ENCODE data around the gene HLA-DQB2. TPM values are rescaled to one million over a fixed set of nuclear protein-coding genes. Genes with fewer than 3 reads are reported as not detected.
"Not testable (repeated sequence)": the region's sequence is repeated elsewhere in the genome, so short reads cannot be mapped to it uniquely, and the experiment has no call there.

The HLA-DQB2 gene
- 1 to 10 TPM in 1 of 2 donors, under 1 TPM in 1; 0.40 to 4.4 TPM for total RNA-seq

DNA sequence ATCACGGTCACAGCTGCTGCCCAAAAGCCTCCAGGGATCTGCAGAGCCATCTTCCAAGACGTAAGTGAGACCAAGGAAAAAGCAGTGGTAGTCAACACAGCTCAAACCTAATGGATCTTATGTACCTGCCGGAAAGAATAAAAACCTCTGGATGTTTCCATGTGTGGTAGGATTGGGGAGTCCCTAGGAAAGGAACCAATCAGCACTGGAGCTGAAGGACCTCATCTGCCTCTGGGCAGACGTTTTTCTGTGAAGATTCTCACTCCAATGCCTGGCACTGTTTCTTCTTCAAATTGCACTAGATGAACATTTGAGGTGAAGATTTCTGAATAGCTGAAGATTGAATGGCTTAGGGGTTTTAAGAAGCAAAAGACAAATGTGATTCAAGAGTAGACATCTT, at the start of gene HLA-DQB2:
Gene HLA-DQB2 (minus strand): TSS at position 112 of the 400 bp plus-strand sequence. CDS start 62 bp downstream, at position 50.
- H3K4me1 ChIP-seq = no peaks in the 10 kb centered on the region
- H3K36me3 ChIP-seq = no peaks in the 10 kb centered on the region
- intact Hi-C loops (cut with DNase I) = no loop called here
- TF ChIP-seq, protein P1, sequence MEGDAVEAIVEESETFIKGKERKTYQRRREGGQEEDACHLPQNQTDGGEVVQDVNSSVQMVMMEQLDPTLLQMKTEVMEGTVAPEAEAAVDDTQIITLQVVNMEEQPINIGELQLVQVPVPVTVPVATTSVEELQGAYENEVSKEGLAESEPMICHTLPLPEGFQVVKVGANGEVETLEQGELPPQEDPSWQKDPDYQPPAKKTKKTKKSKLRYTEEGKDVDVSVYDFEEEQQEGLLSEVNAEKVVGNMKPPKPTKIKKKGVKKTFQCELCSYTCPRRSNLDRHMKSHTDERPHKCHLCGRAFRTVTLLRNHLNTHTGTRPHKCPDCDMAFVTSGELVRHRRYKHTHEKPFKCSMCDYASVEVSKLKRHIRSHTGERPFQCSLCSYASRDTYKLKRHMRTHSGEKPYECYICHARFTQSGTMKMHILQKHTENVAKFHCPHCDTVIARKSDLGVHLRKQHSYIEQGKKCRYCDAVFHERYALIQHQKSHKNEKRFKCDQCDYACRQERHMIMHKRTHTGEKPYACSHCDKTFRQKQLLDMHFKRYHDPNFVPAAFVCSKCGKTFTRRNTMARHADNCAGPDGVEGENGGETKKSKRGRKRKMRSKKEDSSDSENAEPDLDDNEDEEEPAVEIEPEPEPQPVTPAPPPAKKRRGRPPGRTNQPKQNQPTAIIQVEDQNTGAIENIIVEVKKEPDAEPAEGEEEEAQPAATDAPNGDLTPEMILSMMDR (IDR thresholded peaks at IDR 0.05) = no peak
- no peaks in the 10 kb centered on the region for H3K27me3 ChIP-seq
- H3K4me3 ChIP-seq = no peak within 1 kb of the TSS
- no peak within 1 kb of the TSS for H3K9ac ChIP-seq (ENCODE audit: low read depth in 2 of 2, low read length in 2 of 2)
- no peak for DNase-seq
- no peak within 1 kb of the TSS for H3K27ac ChIP-seq
- no peaks in the 10 kb centered on the region for H3K9me3 ChIP-seq

DNA sequence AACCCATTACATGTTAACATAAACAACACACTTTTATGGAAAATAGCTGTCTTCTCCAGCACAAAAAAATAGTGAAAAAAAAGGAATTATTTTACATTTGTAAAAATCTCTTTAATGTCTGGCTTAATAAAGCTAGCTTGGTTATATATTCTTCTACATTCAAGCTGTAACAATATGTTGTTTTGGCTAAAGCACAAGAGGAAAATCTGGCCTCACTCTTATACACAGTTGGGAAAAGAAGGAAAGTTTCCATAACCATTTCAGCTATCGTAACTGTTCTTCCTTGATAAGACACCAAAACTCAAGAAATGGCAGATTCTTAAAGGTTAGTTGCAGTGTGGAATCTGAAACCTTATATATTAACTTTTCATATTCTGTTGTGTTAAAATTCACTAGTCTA, 45.8 kb upstream of the HLA-DQB2 start:
- no peaks in the 10 kb centered on the region for H3K4me1 ChIP-seq
- no peak overlapping the region for H3K9ac ChIP-seq (ENCODE audit: low read depth in 2 of 2, low read length in 2 of 2)
- DNase-seq = no peak
- TF ChIP-seq, protein P1 (IDR thresholded peaks at IDR 0.05) = no peak
- no peaks in the 10 kb centered on the region for H3K27me3 ChIP-seq
- H3K4me3 ChIP-seq = no peak overlapping the region
- no peaks in the 10 kb centered on the region for H3K36me3 ChIP-seq
- H3K27ac ChIP-seq = no peak overlapping the region
- intact Hi-C loops (cut with DNase I) = no loop called here
- no peaks in the 10 kb centered on the region for H3K9me3 ChIP-seq

DNA sequence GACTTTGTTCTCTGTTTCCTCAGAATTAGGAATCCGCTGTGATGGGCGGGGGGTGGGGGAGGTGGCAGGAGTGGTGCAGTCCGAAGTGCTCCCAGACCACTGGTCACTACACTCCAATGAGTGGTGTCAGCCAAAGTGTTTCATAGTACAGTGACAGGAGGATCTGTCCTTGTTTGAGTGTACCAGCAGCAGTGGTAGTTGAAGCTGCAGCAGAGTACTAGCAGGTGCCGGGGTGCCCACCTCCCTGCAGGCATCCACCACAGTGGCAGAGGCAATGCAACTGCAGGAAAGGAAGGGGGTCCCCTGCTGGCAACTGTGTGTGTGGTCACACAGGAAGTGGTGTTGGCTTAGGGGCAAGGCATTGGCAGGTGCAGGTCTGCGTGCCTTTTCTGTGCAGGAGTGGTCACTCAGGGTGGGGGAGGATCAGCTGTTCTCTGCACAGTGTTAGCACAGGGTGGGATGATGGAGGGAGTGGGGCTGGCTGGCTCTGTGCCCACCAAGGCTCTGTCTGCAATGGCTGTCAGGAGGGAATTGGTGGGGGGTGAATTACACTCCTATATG, 43.8 kb upstream of the HLA-DQB2 start:
- intact Hi-C loops (cut with DNase I) = no loop called here

DNA sequence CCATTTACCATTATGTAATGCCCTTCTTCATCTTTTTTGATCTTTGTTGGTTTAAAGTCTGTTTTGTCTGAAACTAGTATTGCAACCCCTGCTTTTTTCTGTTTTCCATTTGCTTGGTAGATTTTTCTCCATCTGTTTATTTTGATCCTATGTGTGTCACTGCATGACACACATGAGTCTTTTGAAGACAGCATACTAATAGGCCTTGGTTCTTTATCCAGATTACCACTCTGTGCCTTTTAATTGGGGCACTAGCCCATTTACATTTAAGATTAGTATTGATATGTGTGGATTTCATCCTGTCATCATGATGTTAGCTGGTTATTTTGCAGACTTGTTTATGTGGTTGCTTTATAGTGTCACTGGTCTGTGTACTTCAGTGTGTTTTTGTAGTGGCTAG, 42.1 kb upstream of the HLA-DQB2 start:
- H3K27ac ChIP-seq; intact Hi-C loops (cut with DNase I); DNase-seq; H3K9me3 ChIP-seq; H3K4me3 ChIP-seq; H3K4me1 ChIP-seq; H3K36me3 ChIP-seq; H3K27me3 ChIP-seq; H3K9ac ChIP-seq (ENCODE audit: low read depth in 2 of 2, low read length in 2 of 2): not testable (repeated sequence)

More for the DNA sequence above, 43.8 kb upstream of the HLA-DQB2 start:
- Histone ChIP-seq H3K27ac (no peak overlapping the region), H3K9me3 (no peaks in the 10 kb centered on the region), H3K4me1 (no peaks in the 10 kb centered on the region), H3K27me3 (peaks cover 4% of the 10 kb centered on the region), H3K9ac (ENCODE audit: low read depth in 2 of 2, low read length in 2 of 2) (no peak overlapping the region), H3K36me3 (no peaks in the 10 kb centered on the region), H3K4me3 (no peak overlapping the region)
- DNase-seq = no peak
- TF ChIP-seq, protein P1 (IDR thresholded peaks at IDR 0.05) = no peak

DNA sequence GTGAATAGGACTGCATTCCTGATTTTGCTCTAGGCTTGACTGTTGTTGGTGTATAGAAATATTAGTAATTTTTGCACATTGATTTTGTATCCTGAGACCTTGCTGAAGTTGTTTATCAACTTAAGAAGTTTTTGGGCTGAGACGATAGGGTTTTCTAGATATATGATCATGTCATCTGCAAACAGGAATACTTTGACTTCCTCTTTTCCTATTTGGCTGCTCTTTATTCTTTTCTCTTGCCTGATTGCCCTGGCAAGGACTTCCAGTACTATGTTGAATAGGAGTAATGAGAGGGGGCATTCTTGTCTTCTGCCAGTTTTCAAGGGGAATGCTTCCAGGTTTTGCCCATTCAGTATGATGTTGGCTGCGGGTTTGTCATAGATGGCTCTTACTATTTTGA, 40.1 kb upstream of the HLA-DQB2 start:
- H3K9me3 ChIP-seq = no peaks in the 10 kb centered on the region
- H3K9ac ChIP-seq (ENCODE audit: low read depth in 2 of 2, low read length in 2 of 2) = no peak overlapping the region
- TF ChIP-seq, protein P1 (IDR thresholded peaks at IDR 0.05) = no peak
- no peak for DNase-seq
- no peaks in the 10 kb centered on the region for H3K36me3 ChIP-seq
- no peak overlapping the region for H3K4me3 ChIP-seq
- peaks cover 4% of the 10 kb centered on the region for H3K27me3 ChIP-seq
- no peaks in the 10 kb centered on the region for H3K4me1 ChIP-seq
- no peak overlapping the region for H3K27ac ChIP-seq
- intact Hi-C loops (cut with DNase I) = no loop called here

DNA sequence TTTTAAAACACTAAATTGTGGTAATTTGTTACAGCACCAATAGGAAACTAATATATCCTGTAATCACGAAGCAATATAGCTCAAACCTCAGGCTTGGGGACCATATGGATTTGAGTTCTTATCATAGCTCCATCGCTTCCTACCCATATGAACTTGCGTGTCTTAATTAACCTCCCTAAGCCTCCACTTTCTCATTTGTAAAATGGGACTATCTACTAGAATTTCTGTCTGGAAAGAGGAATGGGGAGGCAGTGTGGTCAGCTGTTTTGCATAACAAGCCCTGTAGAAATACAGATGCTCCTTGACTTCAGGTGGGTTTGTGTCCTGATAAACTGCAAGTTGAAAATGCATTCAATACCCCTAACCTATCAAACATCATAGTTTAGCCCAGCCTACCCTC, 36.4 kb upstream of the HLA-DQB2 start:
- intact Hi-C loops (cut with DNase I) = loop anchor here (10.0 kb wide), 1 partner anchor 555 kb away; no protein-coding TSS in a partner anchor
- no peak overlapping the region for H3K27ac ChIP-seq
- no peak overlapping the region for H3K9ac ChIP-seq (ENCODE audit: low read depth in 2 of 2, low read length in 2 of 2)
- DNase-seq = no peak
- H3K36me3 ChIP-seq = no peaks in the 10 kb centered on the region
- H3K9me3 ChIP-seq = no peaks in the 10 kb centered on the region
- H3K4me3 ChIP-seq = no peak overlapping the region
- H3K27me3 ChIP-seq = peaks cover 4% of the 10 kb centered on the region
- TF ChIP-seq, protein P1 (IDR thresholded peaks at IDR 0.05) = no peak
- H3K4me1 ChIP-seq = no peaks in the 10 kb centered on the region
